HG03064 (cell line): Measurements from ENCODE around the gene SCTR.
A peak's percentile ranks its signal among the peaks of the same experiment; 100 is the strongest.

Source experiments
- ATAC-seq: cut with Tn5 transposase; IDR thresholded peaks from one replicate; pipeline ENCODE4 v1.9.1; 2021; ENCODE audit warnings: low read depth; ENCODE audit not compliant: unreplicated experiment

Gene SCTR

DNA sequence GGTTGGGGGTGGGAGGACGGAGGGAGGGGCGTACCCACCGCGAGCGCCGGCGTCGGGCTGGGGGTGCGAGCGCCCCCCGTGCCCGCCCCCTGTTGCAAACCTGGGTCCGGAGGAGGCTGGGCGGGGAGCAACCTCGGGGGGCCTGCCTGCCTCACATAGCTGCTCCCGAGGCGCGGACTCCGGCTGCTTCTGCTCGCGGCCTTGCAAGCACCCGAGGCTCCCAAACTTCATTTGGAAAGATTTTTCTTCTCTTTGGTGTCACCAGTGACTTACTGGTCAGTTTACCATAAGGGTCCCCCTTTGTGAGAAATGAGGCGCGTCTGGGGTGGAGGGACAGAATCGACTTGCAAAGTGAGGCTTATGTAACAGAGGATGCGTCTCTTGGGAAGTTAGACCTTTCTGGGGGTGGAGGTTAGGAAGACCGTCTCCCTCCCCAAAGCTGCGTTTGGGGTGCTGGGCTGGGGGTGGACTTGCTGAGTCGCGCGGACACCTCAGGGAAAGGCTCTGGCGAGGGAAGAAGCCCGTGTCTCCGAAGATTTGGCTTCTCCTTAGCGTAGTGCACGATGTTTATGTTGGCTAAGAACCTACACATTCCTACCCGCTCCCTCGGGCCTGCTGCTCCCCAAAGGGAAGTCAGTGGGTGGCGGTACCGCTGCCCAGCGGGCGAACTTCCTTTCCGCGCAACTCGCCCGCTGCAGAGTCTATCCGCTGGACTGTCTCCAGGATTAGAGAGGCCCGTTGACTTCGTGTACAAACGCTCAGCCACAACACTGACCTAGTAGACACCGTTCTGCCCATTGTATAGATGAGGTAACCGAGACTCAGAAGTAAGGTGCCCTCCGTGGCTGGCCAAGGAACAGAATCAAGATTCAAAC lies 92.1 kb downstream of the SCTR start:
- peak; percentile 7 for ATAC-seq

DNA sequence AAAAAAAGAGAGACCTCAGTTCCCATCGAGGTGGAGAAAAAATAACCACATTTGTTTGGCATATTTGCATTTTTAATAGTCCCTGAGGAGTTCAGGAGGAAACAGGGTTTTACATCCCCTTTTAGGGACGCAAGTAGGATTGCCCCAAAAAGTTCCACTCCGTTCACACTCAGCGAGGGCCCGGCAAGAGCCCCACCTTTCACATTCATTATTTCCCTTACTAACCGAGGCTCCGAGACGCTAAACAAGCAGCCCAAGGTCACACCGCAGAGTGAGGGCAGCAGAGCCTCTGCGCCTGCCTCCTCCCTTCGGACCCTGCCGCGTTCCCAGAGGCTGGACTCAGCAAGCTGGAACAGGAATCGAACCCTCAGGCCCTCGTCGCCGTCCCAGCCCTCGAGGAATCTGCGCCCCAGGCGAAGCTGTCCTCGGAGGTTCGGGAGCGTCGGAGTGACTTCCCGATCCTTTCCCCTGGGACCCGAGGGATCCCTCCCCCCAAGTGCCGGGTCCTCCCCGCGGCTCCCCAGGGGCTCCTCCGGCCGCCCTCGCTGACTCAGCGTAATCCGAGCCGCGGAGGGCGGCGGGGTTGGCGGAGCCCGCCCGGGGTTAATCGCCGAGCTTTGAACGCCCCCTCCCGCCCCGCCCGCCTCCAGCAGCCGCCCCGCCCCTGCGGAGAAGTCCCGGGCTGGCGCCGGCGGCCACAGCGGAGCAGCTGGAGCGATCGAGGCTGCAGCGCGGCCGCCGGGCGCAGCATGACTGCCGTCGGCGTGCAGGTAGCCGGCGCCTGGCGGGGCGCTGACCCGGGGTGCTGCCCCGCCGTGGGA lies 92.9 kb downstream of the SCTR start, which contains the start of gene TMEM37:
TSS of gene TMEM37 (plus strand) at position 700 of the 821 bp plus-strand sequence. CDS start at position 750, 50 bp downstream.
- ATAC-seq, result peak; percentile 60

DNA sequence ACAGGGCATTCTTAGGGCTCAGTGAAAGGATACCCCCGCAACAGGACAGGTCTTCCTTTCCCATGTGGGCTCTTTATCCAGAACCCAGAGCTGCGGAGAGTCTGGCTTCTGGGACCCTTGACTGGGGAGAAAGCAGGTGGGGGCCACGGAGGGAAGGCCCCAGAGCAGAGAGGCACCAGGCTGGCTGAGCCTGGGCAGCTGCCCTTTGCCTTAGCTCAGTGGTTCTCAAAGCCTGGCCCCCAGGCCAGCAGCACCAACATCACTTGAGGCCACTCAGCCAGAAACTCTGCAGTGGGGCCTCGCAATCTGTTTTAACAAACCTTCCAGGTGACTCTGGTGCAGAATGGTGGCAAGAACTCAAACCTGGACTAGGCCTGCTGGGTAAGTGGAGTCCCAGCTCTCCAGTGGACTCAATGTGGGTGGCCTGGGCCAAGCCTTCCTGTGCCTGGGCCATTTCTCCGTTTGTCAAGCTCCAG lies 94.2 kb downstream of the SCTR start:
- ATAC-seq, result no peak

DNA sequence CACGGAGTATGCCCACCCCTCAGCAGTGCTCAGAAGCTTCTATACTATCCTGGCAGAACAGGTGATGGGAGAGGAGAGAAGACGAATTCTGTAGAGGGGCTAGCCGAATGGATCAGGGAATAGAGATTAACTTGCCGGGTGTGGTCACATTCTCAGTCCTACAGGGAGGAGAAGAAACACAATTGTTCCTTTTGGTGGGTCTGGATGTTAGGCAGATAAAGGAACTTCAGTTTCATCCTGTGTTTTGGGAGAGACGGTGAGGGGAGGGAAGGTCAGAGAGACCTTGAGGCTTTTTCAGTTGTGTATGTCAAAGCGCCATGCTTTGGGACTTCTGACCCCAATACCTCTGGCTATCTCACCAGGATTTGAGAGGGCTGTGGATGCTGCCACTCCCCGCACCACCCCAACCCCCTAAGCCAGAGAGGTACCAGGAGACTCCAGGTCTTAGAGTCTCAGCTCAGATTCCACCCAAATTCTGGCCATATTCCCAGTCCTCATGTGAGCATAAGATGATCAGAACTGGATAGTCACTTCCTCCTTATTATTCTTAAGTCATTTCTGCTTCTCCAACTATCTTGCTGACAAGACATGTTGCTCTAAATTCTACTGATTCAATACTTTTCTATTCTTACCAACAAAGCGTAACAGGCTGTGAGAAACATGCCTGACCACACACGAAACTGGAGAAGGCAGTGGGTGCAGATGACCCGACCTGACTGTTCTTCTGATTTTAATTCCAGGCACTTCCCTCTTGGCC lies 94.9 kb downstream of the SCTR start:
- ATAC-seq, result no peak

DNA sequence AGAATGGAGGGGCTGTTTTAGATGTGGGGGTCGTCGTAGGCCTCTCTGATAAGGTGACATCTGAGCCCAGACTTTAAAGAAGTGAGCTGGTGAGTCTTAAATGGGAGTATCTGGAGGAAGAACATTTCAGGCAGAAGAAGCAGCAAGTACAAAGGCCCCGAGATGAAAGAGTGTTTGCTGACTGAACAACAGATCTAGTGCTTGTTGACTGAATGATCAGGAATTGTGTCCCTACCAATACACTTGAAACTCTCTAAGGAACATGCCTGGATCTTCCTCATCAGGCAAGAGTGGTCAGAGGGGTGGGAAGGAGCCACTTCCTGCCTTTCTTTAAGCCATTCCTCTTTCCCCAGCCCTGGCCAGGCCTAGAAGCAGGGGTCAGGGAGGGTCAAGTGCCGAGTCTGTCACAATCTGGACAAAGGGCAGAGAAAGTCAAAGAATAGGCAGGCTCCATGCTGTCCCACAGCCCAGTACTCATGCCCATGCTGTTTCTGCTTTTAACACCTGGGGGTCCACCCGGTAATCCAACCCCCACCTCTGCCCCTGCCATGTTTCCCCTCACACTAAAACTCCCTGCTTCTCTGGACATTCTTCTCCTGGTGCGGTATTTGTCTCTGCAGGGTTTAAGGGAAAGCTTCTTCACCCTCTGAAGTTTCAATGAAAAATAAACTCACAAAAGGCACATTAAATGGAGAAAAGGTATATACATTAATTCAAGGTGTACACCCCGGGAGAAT lies 95.6 kb downstream of the SCTR start:
- ATAC-seq, result no peak

DNA sequence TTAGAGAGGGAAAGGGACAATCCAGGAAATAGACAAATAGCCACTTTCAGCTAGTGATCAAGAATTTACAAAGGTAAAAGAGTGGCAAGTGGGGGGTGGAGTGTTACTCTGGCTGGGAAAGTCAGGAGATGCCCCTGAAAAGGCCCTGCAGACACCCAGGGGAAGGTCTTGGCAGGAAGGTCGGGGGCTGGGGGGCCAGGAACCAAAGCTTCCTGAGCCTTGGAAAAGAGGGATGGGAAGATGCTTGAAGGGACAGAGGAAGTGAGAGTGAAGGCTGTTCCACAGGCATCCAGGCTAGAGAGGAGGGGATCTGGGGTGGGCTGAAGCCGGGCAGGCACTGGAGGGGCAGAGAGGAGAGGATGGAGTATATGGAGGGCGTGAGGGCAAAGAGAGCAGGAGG lies 96.5 kb downstream of the SCTR start:
- ATAC-seq, result no peak

DNA sequence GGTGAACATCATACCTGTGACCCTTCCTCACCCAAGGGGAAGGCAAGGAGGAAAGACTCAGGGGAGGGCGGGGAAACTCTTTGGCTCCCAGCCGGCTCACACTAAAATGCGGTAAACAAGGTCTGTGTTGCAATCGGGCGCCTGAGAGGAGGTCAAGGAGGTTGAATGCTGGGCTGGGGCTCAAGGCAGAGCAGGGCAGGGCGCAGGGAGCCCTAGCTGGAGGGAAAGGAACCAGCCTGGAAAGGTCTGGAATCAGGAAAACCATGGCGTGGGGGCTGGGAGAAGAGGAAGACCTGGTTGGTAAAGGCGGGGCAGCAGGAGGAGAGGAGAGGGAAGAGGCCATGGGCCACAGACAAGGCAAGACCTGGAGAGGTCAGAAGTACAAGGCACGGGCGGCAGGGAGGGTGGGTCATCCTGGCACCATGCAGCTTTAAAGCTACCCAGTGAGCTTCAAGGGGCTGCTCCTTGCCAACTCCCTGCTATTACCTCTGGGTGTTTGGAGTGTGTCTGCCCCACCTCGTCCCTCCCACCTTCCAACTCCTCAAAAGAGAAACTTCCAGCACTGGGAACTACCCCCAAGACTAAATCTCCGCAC lies 97.4 kb downstream of the SCTR start:
- no peak for ATAC-seq

DNA sequence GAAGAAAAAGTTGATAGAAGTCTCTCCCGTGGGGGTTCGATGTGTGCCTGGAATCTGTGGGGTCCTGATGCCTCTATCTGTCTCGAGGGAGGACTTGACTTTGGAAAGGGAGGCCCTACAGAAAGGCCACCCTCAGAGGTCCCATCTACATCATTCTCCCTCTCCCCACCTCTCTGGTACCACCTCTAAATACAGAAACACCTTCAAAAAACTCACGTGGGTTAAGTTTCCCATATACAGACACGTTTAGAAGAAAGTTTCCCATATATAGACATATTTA lies 97.9 kb downstream of the SCTR start:
- no peak for ATAC-seq

DNA sequence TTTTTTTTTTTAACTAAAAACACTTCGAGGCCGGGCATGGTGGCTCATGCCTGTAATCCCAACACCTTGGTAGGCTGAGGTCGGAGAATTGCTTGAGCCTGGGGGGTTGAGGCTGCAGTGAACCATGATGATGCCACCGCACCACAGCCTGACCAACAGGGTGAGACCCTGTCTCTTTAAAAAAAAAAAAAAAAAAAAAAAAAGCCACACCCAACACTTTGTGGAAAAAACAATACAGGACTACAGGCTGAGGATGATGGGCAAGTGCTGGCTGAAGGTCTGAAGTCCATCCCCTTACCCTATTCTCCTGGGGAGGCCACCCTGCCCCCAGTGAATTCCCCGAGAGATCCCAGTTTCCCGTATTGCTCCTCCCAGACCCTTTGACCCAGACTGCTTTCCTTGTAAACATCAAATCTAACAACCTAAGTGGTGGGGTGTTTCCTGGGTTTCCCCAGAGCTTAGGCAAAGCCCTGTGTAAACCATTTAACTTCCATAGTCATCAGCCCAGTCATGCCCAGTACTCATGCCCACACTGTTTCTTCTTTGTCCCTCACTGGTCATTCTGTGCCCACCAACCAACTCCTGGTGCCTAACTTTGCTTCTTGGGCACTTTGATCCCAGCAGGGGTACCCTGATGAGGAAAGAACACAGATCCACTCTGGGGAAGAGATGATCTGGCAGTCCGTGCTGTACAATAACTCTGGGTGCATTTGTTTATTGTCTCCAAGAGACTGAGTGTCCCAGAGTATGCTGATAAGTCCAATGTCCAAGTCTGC lies 98.5 kb downstream of the SCTR start:
- no peak for ATAC-seq

DNA sequence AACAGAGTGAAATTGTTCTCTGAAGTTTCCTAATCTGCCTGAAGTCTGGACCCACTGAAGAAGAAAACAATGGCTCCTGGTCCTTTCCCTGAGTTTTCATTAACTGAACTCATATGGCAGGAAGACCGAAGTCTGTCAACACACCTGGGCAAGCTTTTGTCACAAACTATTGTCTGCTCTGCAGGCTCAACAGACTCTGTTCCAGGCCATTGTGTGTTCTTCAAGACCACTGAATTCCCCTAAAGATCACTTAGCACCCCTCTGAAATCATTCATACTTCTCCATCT lies 99.2 kb downstream of the SCTR start:
- no peak for ATAC-seq

DNA sequence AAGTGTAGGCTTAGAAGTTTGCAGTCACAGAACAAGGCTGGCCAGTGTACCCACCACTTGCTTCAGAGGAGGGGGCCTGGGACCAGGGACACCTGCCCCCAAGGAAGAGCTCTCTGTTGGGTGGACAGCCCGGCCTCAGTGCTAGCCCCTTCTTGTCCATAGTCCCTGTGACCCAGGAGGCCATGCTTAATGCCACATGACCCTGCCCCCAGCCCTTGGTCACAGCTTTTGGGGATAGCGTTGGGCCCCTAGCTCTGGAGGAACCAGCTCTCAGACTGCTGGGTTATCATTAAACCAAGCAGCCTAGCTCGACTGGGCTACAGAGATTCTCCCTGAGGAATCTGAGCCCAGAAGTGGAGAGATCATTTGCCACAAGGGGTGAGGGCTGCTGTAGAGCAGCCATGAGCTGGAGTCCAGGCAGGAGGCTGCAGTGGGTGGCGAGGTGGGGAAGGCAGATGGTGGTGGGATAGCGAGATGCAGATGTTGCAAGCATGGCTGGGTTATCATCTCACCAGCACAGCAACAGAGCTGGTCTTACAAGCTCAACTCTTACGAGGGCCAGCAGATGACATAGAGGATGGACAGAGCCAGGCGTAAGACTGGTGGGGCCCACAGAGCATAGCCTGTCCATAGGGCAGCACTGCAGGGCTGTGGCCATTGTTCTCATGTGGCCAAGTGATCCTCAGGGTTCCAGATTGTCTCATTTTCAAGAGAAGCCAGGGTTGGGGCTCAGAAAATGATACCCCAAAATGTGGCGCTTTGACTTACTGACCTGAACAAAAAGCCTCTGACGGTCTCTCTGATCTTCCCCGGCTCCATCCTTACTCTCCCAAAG lies 99.8 kb downstream of the SCTR start:
- no peak for ATAC-seq

DNA sequence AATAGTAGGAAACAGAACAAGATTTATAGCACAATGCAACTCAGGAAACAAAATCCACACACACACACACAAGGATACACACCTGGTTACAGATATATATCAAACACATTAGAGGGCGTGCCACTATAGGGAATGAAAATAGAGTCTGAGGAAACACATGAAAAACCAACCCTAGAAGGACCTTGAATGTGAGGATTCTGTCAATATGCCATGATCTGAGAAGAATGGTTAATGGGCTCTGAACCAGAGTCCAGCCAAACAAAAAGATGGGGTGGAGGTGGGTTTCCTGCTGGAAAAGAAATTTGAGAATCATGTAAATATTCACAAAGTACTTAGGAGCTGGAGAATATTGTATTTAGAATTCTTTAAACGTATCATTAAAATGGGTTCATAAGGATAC lies 100.5 kb downstream of the SCTR start:
- no peak for ATAC-seq

DNA sequence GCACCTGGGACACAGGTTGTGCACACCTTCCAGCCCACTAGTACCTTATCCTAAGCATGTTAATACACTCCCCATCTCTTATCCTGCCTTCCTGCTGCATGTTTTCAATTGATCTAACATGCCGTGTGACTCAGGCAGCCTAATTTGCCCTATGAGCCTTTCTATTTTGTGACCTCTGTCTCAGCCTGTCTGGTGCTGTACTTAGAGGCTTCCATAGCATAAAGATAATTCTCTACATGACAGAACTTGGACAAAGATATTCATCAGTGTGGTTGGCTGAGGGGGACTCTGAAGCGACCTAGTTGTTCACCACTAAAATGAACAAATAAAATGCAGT lies 101.2 kb downstream of the SCTR start:
- no peak for ATAC-seq

DNA sequence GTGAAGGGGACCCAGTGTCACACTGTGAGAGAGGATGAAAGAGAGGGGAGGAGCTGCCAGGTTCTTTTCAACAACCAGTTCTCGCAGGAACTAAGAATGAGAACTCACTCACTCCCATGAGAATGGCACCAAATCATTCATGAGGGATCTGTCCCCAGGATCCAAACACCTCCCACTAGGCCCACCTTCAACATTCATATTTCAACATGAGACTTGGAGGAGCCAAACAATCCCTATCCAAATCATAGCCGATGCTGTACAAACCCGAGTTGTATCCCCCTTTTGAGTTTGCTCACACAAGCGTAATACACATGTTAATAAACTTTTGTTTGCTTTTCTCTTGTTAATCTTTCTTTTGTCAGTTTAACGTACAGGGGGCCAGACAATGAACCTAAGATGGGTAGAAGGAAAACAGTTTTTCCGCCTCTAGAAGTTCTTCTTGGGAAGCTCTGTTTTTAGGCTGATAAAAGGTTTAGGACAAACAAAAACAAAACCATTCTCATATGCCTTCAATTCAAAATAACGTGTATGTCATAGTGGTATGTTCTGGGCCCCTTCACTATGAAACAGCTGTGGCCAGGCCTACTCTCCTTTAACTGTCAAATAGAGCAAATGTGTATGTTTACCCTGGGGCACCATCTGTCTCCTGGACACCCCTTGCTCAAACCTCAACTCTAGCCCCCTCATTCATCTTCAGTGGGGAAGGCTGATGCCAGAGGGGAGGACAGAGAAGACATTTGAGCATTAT lies 101.7 kb downstream of the SCTR start:
- ATAC-seq, result no peak

DNA sequence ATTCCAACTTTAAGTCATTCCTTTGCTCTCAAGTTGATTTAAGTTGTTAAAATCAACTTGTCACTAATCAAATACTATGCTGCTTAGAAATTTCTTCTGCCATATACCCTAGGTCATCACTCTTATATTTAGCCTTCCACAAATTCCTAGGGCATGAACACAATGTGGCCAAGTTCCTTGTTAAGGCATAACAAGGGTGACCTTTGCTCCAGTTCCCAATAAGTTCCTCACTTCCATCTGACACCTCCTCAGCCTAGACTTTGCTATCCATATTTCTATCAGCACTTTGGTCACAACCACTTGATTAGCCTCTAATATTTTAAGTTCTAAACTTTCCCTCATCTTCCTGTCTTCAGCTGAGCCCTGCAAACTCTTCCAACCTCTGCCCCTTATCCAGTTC lies 102.5 kb downstream of the SCTR start:
- no peak for ATAC-seq

DNA sequence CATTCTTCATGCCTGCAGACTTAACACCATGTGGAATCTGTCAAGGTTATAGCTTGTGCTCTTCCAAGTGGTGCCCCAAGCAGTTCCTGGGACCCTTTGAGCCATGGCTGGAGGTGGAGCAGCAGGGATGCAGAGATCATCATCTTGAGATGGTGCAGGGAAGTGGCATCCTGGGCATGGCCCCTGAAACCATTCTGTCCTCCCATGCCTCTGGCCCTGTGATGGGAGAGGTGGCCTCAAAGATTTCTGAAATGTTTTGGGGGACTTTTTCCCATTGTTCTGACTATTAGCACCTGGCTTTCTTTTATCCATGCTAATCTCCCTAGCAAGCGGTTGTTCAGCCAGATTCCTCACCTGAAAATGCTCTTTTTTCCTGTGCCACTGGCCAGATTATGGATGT lies 103.0 kb downstream of the SCTR start:
- no peak for ATAC-seq

DNA sequence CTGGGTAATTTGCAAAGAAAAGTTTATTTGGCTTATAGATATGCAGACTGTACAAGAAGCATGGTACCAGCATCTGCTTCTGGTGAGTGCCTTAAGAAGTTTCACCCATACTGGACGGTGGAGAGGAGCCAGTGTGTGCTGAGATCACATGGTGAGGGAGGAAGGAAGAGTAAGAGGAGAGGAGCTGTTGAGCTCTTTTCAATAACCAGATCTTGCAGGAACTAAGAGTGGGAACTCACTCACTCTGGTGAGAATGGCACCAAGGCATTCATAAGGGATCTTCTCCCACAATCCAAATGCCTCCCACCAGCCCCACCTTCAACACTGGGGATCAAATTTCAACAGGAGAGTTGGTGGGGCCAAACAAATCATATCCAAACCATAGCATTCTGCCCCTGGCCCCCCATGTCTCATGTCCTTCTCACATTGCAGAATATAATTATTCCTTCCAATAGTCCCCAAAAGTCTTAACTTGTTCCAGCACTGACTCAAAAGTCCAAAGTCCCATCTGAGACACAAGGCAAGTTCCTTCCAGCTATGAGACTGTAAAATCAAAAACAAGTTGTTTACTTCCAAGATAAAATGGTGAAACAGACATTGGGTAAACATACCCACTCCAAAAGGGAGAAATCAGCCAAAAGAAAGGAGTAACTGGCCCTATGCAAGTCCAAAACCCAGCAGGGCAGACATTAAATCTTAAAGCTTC lies 104.3 kb downstream of the SCTR start:
- ATAC-seq, result no peak
